ENCODE results near the gene KCNJ8. TPM values are rescaled to one million over a fixed set of nuclear protein-coding genes. Genes with fewer than 3 reads are reported as not detected.

The KCNJ8 gene
- total RNA-seq, 4 donors from 2014 or later = 5.4 to 47.1 (median 12.6) TPM

DNA sequence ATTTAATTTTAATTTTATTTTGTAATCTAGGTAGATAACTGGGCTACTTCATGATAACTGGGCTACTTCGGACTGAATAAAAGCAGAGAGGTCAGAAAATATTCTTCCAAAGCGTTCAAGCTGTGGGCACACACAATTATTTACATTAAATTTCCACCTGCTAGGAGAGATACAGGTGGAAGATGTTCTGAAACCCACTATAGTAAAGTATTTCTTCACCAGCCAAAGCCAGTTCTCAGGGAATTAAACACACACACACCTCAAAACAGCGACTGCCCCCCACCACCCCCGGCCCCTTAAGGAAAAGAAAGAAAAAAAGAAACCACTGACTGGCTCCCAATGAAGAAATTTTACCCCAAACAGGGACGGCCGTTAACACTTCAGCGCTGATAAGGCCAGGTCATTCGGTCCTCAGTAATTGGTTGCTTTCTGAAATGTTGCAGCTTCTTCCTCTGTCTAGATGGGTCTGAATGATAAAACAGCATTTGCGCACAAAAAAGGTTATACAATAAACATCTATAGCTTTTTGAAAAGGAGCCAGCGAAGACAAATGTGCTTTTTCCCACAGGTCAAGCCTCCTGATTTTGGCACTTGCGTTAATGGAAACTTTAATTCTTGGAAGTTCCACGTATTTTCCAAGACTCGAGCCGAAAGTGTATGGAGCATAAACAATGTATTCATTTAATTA lies 771 bp upstream of the KCNJ8 start:
- H3K9me3 ChIP-seq = no peaks in the 10 kb centered on the region
- TF ChIP-seq, protein P1, sequence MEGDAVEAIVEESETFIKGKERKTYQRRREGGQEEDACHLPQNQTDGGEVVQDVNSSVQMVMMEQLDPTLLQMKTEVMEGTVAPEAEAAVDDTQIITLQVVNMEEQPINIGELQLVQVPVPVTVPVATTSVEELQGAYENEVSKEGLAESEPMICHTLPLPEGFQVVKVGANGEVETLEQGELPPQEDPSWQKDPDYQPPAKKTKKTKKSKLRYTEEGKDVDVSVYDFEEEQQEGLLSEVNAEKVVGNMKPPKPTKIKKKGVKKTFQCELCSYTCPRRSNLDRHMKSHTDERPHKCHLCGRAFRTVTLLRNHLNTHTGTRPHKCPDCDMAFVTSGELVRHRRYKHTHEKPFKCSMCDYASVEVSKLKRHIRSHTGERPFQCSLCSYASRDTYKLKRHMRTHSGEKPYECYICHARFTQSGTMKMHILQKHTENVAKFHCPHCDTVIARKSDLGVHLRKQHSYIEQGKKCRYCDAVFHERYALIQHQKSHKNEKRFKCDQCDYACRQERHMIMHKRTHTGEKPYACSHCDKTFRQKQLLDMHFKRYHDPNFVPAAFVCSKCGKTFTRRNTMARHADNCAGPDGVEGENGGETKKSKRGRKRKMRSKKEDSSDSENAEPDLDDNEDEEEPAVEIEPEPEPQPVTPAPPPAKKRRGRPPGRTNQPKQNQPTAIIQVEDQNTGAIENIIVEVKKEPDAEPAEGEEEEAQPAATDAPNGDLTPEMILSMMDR (IDR thresholded peaks at IDR 0.05 in 4 of 5, conservative IDR thresholded peaks at IDR 0.05 in 1 of 5) = no peak
- TF ChIP-seq POLR2A (IDR thresholded peaks at IDR 0.05) = no peak
- no peaks in the 10 kb centered on the region for H3K4me1 ChIP-seq
- peak overlapping the region; percentile 59 to 66 (median 62) for H3K4me3 ChIP-seq
- peak overlapping the region; percentile 52 to 72 (median 70) for H3K27ac ChIP-seq
- DNase-seq = no peak
- in situ Hi-C loops (cut with MboI; ENCODE audit: low sequenced_read_pairs in 4 of 4) = no loop called here
- H3K27me3 ChIP-seq = peaks cover 0 to 5% (median 5%) of the 10 kb centered on the region in 3 donors
- intact Hi-C loops (cut with DNase I; ENCODE audit: low total_unique reads) = no loop called here
- H3K36me3 ChIP-seq = no peaks in the 10 kb centered on the region
- ATAC-seq = no peak

DNA sequence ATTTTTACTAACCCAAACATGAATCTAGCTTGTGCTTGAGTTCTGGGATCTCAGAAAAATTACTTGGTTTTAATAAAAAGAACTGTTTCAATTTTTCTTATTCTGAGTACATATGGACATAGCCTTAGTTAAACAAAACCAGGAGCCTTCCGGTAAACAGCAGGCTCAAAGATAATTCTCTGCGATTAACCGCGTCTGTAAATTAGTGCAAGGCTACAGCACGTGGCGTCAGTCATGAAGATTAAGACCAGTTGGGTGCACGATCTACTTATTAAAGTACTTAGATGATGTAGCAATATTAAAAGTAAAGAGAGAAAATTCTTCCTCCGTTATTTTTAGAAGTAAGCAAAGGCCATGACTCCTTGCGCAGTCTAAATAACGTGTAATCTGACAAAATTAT lies 700 bp downstream of the KCNJ8 start:
- Histone ChIP-seq H3K9me3 (no peaks in the 10 kb centered on the region), H3K36me3 (no peaks in the 10 kb centered on the region), H3K4me3 (peak overlapping the region; percentile 59 to 66 (median 62)), H3K4me1 (no peaks in the 10 kb centered on the region), H3K27me3 (peaks cover 0 to 5% (median 5%) of the 10 kb centered on the region in 3 donors), H3K27ac (peak overlapping the region; percentile 57 to 73 (median 71))
- in situ Hi-C loops (cut with MboI; ENCODE audit: low sequenced_read_pairs in 4 of 4) (no loop called here), intact Hi-C loops (cut with DNase I; ENCODE audit: low total_unique reads) (loop anchor here (2.0 to 5.0 kb wide), 2 partner anchors 167 to 213 kb away; partner anchors contain the start of gene ABCC9)
- TF ChIP-seq, protein P1 (IDR thresholded peaks at IDR 0.05 in 4 of 5, conservative IDR thresholded peaks at IDR 0.05 in 1 of 5) = no peak
- DNase-seq (no peak), ATAC-seq (no peak)

GRCh38 chr12:21773263-21773741 lies 1.2 kb downstream of the KCNJ8 start:
- H3K4me3 ChIP-seq = peak overlapping the region; percentile 59 to 66 (median 62)
- peak; percentile 26 to 59 for DNase-seq
- no peaks in the 10 kb centered on the region for H3K4me1 ChIP-seq
- no peaks in the 10 kb centered on the region for H3K9me3 ChIP-seq
- peak; percentile 67 to 77 for ATAC-seq
- H3K27me3 ChIP-seq = peaks cover 0 to 5% (median 5%) of the 10 kb centered on the region in 3 donors
- intact Hi-C loops (cut with DNase I; ENCODE audit: low total_unique reads) = loop anchor here (2.0 to 5.0 kb wide), 2 partner anchors 167 to 214 kb away; partner anchors contain the start of gene ABCC9
- no peaks in the 10 kb centered on the region for H3K36me3 ChIP-seq
- in situ Hi-C loops (cut with MboI; ENCODE audit: low sequenced_read_pairs in 4 of 4) = no loop called here
- H3K27ac ChIP-seq = peak overlapping the region; percentile 57 to 73 (median 71)
- TF ChIP-seq POLR2A (IDR thresholded peaks at IDR 0.05) = no peak
- TF ChIP-seq, protein P1 (IDR thresholded peaks at IDR 0.05 in 4 of 5, conservative IDR thresholded peaks at IDR 0.05 in 1 of 5) = peak in 2 of 5 experiments; percentile 22 to 36

- H3K4me3 ChIP-seq = peak overlapping the region in 2 of 4 donors; percentile 19 to 61
- no peaks in the 10 kb centered on the region for H3K4me1 ChIP-seq
- peak overlapping the region; percentile 42 to 73 (median 71) for H3K27ac ChIP-seq
Measured at GRCh38 chr12:21771311-21771710, 3.2 kb downstream of the KCNJ8 start.

More at GRCh38 chr12:21771311-21771710, 3.2 kb downstream of the KCNJ8 start:
- TF ChIP-seq POLR2A (IDR thresholded peaks at IDR 0.05) = no peak
- TF ChIP-seq, protein P1 (IDR thresholded peaks at IDR 0.05 in 4 of 5, conservative IDR thresholded peaks at IDR 0.05 in 1 of 5) = no peak
- ATAC-seq (no peak), DNase-seq (no peak)
- intact Hi-C loops (cut with DNase I; ENCODE audit: low total_unique reads) (loop anchor here (5.0 kb wide), 1 partner anchor 216 kb away; no protein-coding TSS in a partner anchor), in situ Hi-C loops (cut with MboI; ENCODE audit: low sequenced_read_pairs in 4 of 4) (no loop called here)
- Histone ChIP-seq H3K36me3 (no peaks in the 10 kb centered on the region), H3K9me3 (no peaks in the 10 kb centered on the region), H3K27me3 (peaks cover 0 to 5% (median 5%) of the 10 kb centered on the region in 3 donors)

All from gastrocnemius medialis (tissue), 4 donors.